IMR-90 (cell line): ENCODE data around the gene SEMA4D. TPM values are rescaled to one million over a fixed set of nuclear protein-coding genes. Genes with fewer than 3 reads are reported as not detected.

Experiments
- ATAC-seq: fragments of 200-7000 bp; cut with Tn5 transposase; 2 replicates; pipeline ENCODE4 v1.9.1; 2020; ENCODE audit warnings: low read depth, mild to moderate bottlenecking, moderate library complexity
- BruUV-seq: library from RNA; stranded (reverse); fragments of 400-500 nt; replicated peaks from 2 replicates; lab custom pipeline; 2021; lab: Mats Ljungman, UMichigan
- CTCF ChIA-PET: fragments of 300-600 bp; formaldehyde crosslinking; extraction: SDS; loops from one replicate; lab custom pipeline; 2021; ENCODE audit warnings: antibody characterized with exemption; lab: Yijun Ruan, JAX
- POLR2A ChIA-PET: fragments of 300-600 bp; sonication (Branson Sonifier 250); formaldehyde crosslinking; loops from one replicate; lab custom pipeline; 2022; ENCODE audit warnings: antibody characterized with exemption; ENCODE audit not compliant: unreplicated experiment; lab: Charles Lee
- DNase-seq: peaks from one replicate; pipeline ENCODE4 v3.0.0; 2013
- H2AFZ ChIP-seq: replicated peaks from 2 replicates; pipeline ENCODE3; 2013; ENCODE audit warnings: low read length, mild to moderate bottlenecking; ENCODE audit not compliant: poor library complexity
- H2AK5ac ChIP-seq: 2 replicates; pipeline ENCODE4 v1.6.1; 2013; ENCODE audit warnings: low read depth, low read length, inconsistent platforms
- H2AK9ac ChIP-seq: replicated peaks from 2 replicates; pipeline ENCODE3; 2013; ENCODE audit warnings: mild to moderate bottlenecking, low read depth, low read length, moderate library complexity; ENCODE audit not compliant: poor library complexity
- H2BK120ac ChIP-seq: 2 replicates; pipeline ENCODE4 v1.6.1; 2013; ENCODE audit warnings: low read depth, low read length, inconsistent platforms
- H2BK15ac ChIP-seq: 3 replicates; pipeline ENCODE4 v1.6.1; 2013; ENCODE audit warnings: low read depth, low read length, inconsistent platforms
- H2BK20ac ChIP-seq: 2 replicates; pipeline ENCODE4 v1.6.1; 2013; ENCODE audit warnings: low read depth, mild to moderate bottlenecking, inconsistent platforms, low read length, moderate library complexity
- H2BK5ac ChIP-seq: 2 replicates; pipeline ENCODE4 v1.6.1; 2013; ENCODE audit warnings: mild to moderate bottlenecking, low read depth, low read length, inconsistent platforms; ENCODE audit not compliant: poor library complexity, severe bottlenecking
- H3K14ac ChIP-seq: replicated peaks from 2 replicates; pipeline ENCODE4 v1.6.1; 2013; ENCODE audit warnings: low read depth, low read length, inconsistent platforms
- H3K18ac ChIP-seq: 2 replicates; pipeline ENCODE4 v1.6.1; 2013; ENCODE audit warnings: low read depth, low read length, control low read depth
- H3K23ac ChIP-seq: 2 replicates; pipeline ENCODE4 v1.6.1; 2013; ENCODE audit warnings: low read depth, low read length, inconsistent platforms
- H3K27ac ChIP-seq: 2 replicates; pipeline ENCODE4 v1.5.1; 2013; ENCODE audit warnings: mild to moderate bottlenecking, control low read depth, low read length; ENCODE audit not compliant: insufficient read depth
- H3K27me3 ChIP-seq: 2 replicates; pipeline ENCODE4 v1.6.1; 2013; ENCODE audit warnings: low read length; ENCODE audit not compliant: control insufficient read depth, insufficient read depth
- H3K36me3 ChIP-seq: 2 replicates; pipeline ENCODE4 v1.6.1; 2013; ENCODE audit warnings: low read length, mixed read lengths; ENCODE audit not compliant: control insufficient read depth, insufficient read depth
- H3K4ac ChIP-seq: 2 replicates; pipeline ENCODE4 v1.6.1; 2013; ENCODE audit warnings: low read depth, low read length, inconsistent platforms
- H3K4me1 ChIP-seq: 2 replicates; pipeline ENCODE4 v1.6.1; 2013; ENCODE audit warnings: low read length, mixed read lengths; ENCODE audit not compliant: control insufficient read depth, insufficient read depth
- H3K4me2 ChIP-seq: 2 replicates; pipeline ENCODE4 v1.6.1; 2013; ENCODE audit warnings: low read depth, mild to moderate bottlenecking, control low read depth, low read length, moderate library complexity
- H3K4me3 ChIP-seq: 2 replicates; pipeline ENCODE4 v1.5.1; 2013; ENCODE audit warnings: low read depth, mild to moderate bottlenecking, control low read depth, low read length, moderate library complexity; ENCODE audit not compliant: insufficient read depth
- H3K56ac ChIP-seq: 2 replicates; pipeline ENCODE4 v1.6.1; 2013; ENCODE audit warnings: low read length, inconsistent platforms; ENCODE audit not compliant: insufficient read depth; ENCODE audit errors: extremely low read depth
- H3K79me1 ChIP-seq, 2 experiments: 2 replicates each; pipeline ENCODE4 v1.6.1; 2013; ENCODE audit warnings: low read length in 2 of 2, inconsistent platforms in 1 of 2, low read depth in 1 of 2
- H3K9ac ChIP-seq: 2 replicates; pipeline ENCODE4 v1.6.1; 2013; ENCODE audit warnings: low read depth, low read length, control low read depth
- H3K9me1 ChIP-seq: 2 replicates; pipeline ENCODE4 v1.6.1; 2013; ENCODE audit warnings: low read length, inconsistent platforms; ENCODE audit not compliant: insufficient read depth
- H3K9me3 ChIP-seq: 2 replicates; pipeline ENCODE4 v1.6.1; 2013; ENCODE audit warnings: low read length; ENCODE audit not compliant: control insufficient read depth, insufficient read depth
- H4K20me1 ChIP-seq: 2 replicates; pipeline ENCODE4 v1.6.1; 2013; ENCODE audit warnings: low read length, inconsistent platforms; ENCODE audit not compliant: insufficient read depth
- H4K5ac ChIP-seq: 2 replicates; pipeline ENCODE4 v1.6.1; 2013; ENCODE audit warnings: mild to moderate bottlenecking, low read depth, low read length, control low read depth
- H4K8ac ChIP-seq, 2 experiments: 2 replicates each; pipeline ENCODE4 v1.6.1; 2013; ENCODE audit warnings: low read depth in 2 of 2, low read length in 2 of 2, control low read depth in 1 of 2, inconsistent platforms in 1 of 2
- H4K91ac ChIP-seq: 2 replicates; pipeline ENCODE4 v1.6.1; 2013; ENCODE audit warnings: low read depth, low read length, inconsistent platforms; ENCODE audit not compliant: insufficient read depth
- FOS ChIP-seq: fragments of 150-350 bp; IDR thresholded peaks from 2 replicates; pipeline ENCODE4 v1.6.1; 2016; ENCODE audit warnings: low read depth, low read length
- SMC3 ChIP-seq: fragments of 150-350 bp; IDR thresholded peaks from 2 replicates; pipeline ENCODE4 v1.6.1; 2016; ENCODE audit warnings: low read depth, mild to moderate bottlenecking, antibody characterized with exemption, low read length, moderate library complexity
- WGBS, 2 experiments: methylation state at CpG; one replicate each; pipeline versions ENCODE4 v1.1.5 to v1.1.7; 2013; ENCODE audit warnings: missing lambda C conversion rate in 2 of 2; ENCODE audit not compliant: insufficient read length in 1 of 2; ENCODE audit errors: extremely low coverage in 2 of 2; 5-methylcytosine and 5-hydroxymethylcytosine counted together
- dilution Hi-C: fragments of 300-500 bp; cut with HindIII; formaldehyde crosslinking; loops from one replicate; pipeline ENCODE4 v1.14.3; 2018; ENCODE audit warnings: low sequenced_read_pairs; ENCODE audit not compliant: unreplicated experiment
- in situ Hi-C: fragments of 300-500 bp; cut with MboI; formaldehyde crosslinking; loops from 3 replicates; pipeline ENCODE4 v1.14.3; 2019; ENCODE audit warnings: low sequenced_read_pairs, inconsistent platforms, mixed read lengths
- intact Hi-C: fragments of 100-400 bp; cut with micrococcal nuclease; formaldehyde crosslinking; loops from 2 replicates; pipeline ENCODE4 v1.10.0; 2022
- polyA plus RNA-seq, 3 experiments: library from polyadenylated mRNA; depleted of rRNA; stranded (reverse); fragments of >200 nt; gene quantifications; 2 replicates each; pipeline ENCODE4 v1.2.3, GENCODE V29; 2012; ENCODE audit warnings: low replicate concordance in 1 of 3
- total RNA-seq: library from RNA; depleted of rRNA; stranded (reverse); fragments of >200 nt; gene quantifications from 2 replicates; pipeline ENCODE4 v1.2.3, GENCODE V29; 2012
- TF ChIP-seq, protein P1 (sequence below): fragments of 150-350 bp; IDR thresholded peaks from 2 replicates; pipeline ENCODE4 v1.6.1; 2017; ENCODE audit warnings: mild to moderate bottlenecking, antibody characterized with exemption, low read length, low read depth

SEMA4D gene
- total and polyA plus RNA-seq, 2 of the 4 experiments (the other 2 are of a cell fraction) = 0.90 to 1.5 TPM

- Histone ChIP-seq H2BK15ac (no peak overlapping the region), H4K20me1 (no peaks in the 10 kb centered on the region), H3K27ac (no peak overlapping the region), H2BK120ac (no peak overlapping the region), H3K9ac (no peak overlapping the region), H3K4me2 (no peak overlapping the region), H3K18ac (no peak overlapping the region), H3K4me1 (no peaks in the 10 kb centered on the region), H3K4ac (no peak overlapping the region), H4K8ac (no peak overlapping the region), H3K4me3 (no peak overlapping the region), H3K56ac (no peak overlapping the region), H3K9me1 (0 out of 2 replicates have a peak, but pooled peaks cover 3% of the 10 kb centered on the region), H3K23ac (no peak overlapping the region), H2AK5ac (no peak overlapping the region), H3K14ac (no peak overlapping the region), H2BK20ac (no peak overlapping the region), H2AFZ (peak overlapping the region; percentile 5), H3K36me3 (no peaks in the 10 kb centered on the region), H3K9me3 (peaks cover 4% of the 10 kb centered on the region), H4K5ac (no peak overlapping the region), H4K91ac (no peak overlapping the region), H2AK9ac (no peak overlapping the region), H3K27me3 (peaks cover 10% of the 10 kb centered on the region; the same call in 1 of the 2 replicates), H3K79me1 (no peaks in the 10 kb centered on the region), H2BK5ac (no peak overlapping the region)
- CTCF ChIA-PET = no interaction called here
- intact Hi-C loops = no loop called here
- DNase-seq (no peak), ATAC-seq (no peak)
- BruUV-seq = no TSS peak
- POLR2A ChIA-PET = no interaction called here
- no peak for TF ChIP-seq SMC3
- TF ChIP-seq, protein P1, sequence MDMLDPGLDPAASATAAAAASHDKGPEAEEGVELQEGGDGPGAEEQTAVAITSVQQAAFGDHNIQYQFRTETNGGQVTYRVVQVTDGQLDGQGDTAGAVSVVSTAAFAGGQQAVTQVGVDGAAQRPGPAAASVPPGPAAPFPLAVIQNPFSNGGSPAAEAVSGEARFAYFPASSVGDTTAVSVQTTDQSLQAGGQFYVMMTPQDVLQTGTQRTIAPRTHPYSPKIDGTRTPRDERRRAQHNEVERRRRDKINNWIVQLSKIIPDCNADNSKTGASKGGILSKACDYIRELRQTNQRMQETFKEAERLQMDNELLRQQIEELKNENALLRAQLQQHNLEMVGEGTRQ = no peak
- TF ChIP-seq FOS = no peak
- dilution Hi-C loops = no loop called here
- in situ Hi-C loops = no loop called here
- WGBS, 2 experiments = 89% methylated on average over 9 of the region's 14 CpGs; no CpG with 5 or more reads in 1 of the 2 experiments
Measured at GRCh38 chr9:89543621-89544278, 45.8 kb upstream of the SEMA4D start.
